Left hindlimb (tissue), 1 donor: ENCODE measurements around the gene GPR87.

Experiments
- DNase-seq: peaks from one replicate; pipeline ENCODE4 v3.0.0-alpha.2; 2018

Gene GPR87

DNA sequence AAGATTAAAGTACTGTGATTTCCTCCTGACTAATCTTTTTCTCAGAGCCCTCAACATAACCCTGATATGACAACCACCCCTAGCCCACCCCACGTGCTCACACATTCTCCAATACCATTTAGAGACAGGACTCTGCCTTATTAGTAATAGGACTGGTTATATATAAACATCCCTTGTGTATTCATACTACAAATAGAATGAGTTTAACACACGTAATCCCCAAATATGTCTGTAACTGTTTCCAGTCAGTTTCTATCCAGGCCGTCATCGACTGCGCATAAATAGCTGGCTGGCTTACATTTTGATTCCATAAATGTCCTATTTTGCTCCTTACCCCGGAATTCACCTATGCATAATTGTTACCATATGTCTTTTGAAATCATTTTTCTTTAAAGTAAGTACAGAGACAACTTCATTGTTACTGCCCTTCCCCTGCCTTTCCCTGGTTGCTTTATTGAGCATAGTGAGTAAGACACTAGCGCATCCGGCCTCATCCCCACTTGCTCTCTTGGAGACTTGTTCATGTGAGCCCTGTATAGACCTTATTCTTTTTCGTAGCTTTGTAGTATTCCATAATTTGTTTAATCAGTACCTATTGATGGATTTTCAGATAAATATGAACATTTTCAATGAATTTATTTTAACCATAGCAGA is 34.8 kb downstream of the GPR87 start:
- DNase-seq, result peak; percentile 50

DNA sequence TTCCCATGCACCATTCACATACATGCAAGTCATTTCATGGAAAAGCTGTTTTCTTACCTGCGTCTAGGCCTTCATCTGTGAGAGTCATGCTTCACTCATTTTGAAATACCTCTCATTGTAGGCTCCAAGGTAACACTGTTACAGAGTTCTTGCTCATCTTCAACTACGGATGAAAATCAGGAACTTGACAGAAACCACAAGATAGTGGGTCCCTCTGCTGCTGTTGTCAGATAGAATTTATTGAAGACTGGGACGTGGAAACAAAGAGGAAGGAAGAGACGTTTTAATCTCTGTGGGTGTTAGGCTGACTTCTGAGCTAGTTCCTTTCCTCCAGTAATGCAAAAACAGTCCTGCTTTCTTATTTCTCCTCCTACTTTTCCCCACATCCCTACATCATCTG is 38.4 kb downstream of the GPR87 start, which contains the start of gene P2RY14:
P2RY14 (minus strand) TSS at position 313 of the 400 bp plus-strand sequence. CDS start 64,226 bp downstream, outside the sequence.
- DNase-seq, result no peak

DNA sequence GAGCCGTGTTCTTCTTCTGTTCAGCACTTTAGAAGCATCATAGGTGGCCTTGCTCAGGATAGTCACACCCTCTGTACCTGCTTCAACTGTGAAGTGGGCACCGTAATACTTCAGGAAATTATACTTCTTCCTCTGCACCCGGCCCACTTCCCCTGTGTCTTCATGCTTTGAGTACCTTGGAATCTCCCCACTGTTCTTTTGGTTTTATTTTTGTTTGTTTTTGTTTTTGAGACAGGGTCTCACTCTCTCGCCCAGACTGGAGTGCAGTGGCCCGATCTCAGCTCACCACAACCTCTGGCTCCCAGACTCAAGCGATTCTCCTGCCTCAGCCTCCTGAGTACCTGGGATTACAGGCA is 40.0 kb downstream of the GPR87 start:
- DNase-seq, result no peak

DNA sequence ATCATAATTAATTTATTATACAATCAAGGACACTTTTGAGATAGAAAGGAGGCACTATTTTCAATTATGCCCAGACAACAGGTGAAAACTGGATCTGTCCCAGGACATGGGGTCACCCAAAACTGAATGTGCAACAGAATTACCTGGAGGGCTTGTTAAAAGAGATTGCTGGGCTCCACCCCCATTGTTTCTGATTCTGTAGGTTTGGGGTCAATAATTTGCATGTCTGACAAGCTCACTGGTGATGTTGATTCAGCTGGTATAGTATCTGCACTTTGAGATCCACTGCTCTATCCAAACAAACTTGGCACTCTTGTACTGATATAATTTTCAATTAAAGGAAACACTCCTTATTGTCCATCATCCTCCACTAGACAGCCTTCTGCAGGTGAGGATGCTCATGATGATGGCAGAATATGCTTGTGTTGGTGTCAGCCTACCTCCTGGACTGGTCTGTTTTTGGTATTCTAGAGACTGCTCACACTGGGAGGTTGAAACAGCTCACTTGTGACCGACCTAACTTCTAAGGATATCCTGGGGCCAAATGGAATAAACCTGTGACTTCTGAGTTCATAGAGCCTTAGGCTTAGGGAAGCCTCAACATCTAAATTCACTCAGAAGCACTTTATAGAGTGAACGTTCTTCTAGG is 40.5 kb downstream of the GPR87 start:
- no peak for DNase-seq

DNA sequence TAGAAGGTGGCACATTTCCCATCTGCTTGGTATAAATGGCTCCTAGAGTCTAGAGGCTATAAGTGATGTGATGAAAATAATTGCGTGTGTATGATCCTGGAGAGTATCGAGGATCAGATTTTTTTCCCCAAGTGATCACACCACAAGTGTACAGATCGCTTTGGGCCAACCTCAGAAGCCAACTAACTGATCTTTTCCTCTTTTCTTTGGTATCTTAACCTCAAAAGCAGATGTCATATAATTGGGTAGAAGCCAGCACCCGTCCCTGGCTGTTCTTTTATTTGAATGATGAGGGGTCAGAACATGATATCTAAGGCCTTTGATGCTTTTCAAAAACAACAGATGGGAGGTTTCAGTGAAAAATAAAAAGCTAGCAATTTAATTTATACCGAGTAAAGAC is 41.5 kb downstream of the GPR87 start:
- DNase-seq, result no peak

DNA sequence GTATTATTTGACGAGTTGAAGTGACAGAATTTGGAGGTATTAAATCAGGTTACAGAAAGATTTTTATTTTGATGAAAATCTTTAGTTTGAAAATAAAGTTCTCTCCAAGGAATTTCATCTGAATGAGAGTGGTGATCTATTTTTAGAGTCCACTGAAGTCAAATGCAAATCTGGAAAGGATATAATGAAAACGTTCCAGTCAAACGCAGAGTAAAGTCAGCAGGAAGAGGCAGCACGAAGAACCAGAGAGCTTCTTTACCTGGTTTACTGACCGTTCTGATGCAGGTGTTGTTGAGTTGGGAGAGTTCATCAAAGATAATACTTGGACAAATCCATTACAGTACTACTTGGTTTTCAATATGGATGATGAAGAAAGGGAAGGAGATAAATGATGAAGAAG is 47.0 kb downstream of the GPR87 start:
- DNase-seq, result no peak

DNA sequence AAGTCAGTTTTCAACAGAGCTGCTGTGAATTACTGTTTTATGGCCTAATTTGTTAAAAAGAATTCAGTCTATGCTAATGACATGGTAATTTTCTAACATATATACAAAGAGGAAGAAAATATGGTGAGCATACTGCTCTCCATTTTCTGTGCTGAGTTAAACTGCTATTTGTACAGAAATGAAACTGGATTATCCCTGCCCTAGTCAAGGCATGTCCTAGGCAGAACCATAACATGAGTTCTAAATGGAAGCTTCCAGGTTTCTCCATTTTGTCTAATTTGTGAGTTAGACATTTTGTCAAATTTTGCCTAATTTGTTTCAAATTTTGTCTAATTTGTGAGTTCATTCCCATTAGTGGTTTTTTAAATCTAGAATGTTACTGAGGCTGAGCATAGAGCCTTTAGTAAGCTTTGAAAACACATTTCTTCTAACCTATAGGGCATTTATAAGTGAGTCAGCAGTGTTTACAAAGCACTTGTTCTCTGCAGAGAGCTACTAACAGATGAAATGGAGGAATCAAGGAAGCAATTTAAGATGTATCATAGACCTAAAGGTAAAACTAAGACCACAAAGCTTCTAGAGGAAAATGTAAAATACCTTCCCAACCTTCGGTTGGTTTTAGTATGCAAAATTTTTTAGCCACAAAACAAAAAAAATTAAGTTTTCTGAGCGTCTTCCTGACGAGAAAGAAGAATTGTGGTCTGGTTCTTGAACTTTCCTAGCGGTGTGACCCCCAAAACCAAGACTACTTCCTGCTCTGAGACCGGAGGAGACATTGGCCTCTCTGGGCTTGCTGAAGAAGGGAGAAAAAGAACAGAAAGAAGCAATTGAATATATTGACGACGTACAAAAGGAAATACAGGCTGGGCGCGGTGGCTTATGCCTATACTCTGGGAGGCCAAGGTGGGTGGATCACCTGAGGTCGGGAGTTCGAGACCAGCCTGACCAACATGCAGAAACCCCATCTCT is 48.1 kb downstream of the GPR87 start:
- no peak for DNase-seq

DNA sequence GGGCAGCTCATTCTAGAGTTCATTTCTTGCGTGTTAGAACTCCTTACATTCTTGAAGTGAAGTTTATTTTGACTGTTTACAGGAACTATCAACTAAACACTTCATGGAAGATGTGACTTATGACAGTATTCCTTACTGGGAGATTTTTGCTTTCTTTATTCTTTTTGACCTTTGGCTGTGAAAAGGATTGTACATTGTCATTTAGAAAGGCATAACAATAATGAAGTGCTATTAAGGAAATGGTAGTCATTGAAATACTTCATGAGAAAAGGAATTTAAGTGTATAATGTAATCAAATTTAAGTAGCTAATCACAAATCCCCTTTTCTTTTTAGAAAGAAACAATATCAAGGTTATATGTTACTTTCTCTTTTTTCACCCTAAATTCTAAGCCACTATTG is 49.6 kb downstream of the GPR87 start:
- DNase-seq, result no peak

DNA sequence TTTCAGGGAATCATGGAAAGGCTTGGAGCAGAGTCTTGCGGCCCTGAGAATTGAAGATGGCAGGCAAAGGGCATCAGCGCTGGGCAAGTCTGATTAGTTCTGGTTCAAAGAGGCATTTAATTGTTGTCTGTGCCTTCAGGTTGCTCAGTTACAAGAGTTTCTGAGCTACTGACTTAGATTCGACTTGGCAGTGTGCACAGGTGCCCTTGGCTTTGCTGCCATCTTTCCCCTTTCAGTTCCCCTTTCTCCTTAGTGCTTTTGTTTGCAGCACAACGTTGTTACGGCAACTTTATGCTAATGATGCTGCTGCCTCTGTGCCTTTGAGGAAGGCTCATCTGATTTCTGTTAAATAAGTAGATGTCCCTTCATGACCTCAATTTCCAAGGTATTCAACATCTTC is 50.8 kb downstream of the GPR87 start:
- DNase-seq, result no peak

DNA sequence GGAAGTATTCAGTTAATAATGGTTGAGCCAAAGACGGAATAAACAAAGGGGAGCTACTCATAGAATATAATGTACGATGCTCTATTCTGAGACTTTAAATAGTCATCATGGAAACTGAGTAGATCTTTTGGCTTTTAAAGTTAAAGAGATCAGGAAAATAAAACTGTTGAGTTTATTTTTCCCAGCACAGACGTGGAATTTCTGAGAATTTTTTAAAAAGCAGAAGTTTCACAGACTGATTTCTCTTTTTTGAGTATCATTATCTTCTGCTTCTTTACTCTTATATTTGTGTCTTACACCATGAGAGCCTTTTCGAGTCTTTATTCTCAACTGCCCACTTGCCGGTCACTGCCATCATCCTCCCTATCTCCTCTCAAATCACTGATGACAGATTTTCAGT is 51.5 kb downstream of the GPR87 start:
- no peak for DNase-seq

DNA sequence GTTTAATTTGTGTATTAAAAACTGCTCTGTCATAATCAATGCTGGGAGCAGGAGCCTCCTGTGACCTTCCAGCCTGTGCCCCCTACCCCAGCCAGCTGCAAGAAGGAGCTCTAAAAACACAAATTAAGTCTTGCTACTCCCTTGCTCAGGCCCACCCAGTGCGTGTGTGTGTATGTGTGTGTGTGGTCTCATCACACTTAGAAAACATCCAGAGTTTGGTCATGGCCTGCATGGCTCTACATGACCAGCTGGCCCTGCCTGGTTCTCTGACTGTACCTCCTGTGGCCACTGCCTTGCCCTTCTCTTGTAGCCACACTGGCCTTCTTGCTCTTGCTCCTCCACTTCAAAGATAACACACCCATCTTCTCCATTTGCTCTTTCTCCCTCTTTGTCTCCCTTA is 52.0 kb downstream of the GPR87 start:
- no peak for DNase-seq

DNA sequence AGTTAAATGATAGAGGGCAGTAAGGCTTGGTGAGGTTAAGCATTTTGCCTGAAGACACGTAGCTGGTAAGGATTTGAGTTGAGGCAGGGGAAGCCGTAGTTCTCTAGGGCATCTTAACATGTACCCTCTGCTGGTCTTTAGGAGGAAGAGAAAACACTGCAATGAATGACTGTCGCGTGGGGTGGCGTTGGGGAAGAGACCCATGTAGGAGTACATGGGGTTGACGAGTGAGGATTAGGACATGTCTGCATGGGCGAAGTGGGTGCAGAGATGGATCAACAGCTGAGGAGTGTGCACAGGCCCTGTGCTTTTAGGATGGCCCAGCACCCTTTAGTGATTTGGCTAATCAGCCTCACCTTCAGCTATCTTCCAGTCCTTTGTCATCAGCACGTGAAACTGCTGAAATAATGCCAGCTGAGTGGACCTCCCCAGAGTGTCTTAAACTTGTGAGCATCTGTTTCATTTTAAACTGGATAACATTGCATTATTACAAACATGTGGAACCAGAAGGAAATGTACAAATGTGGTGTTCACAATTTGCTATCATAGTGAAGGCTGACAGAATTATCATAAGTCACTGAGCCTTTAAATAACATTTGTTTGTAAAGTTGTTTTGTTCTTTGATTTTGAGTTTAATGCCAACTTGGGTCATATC is 53.6 kb downstream of the GPR87 start:
- DNase-seq, result peak; percentile 32

DNA sequence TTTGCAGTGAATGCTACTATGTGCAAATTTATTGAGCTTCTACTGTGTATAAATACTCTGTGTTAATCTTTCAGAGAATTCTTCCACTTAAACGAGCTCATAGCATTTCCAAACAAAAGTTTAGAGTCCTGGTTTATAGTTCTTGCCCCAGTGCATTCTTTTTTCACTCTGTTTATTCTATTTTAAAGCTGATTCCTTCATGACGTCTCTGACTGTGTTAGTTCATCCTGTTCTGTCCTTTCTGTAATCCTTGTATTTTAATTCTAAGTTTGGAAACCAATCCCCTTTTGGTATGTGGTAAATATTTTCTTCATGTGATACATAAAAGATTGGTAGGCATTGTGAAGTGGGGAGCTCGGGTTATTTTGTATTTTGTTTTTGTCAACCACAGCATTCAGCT is 57.0 kb downstream of the GPR87 start:
- no peak for DNase-seq

DNA sequence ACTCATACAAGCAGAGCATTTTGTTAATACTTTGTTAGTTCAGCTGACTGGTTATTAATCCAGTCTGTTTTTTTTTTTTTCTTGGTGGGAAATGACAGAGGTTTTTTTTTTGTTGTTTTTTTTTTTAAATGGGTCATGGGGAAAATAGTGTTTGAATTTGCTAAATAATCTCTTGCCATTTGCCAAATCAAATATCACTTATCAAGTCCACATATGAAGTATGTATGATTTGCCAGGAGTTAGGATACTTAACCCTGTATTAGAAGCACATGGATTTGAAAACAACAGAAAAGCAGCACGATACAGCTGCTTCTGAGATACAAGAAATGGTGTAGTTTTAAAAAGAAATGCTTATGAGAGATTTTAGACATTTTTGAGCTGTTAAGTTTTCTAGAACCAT is 59.9 kb downstream of the GPR87 start:
- DNase-seq, result no peak

DNA sequence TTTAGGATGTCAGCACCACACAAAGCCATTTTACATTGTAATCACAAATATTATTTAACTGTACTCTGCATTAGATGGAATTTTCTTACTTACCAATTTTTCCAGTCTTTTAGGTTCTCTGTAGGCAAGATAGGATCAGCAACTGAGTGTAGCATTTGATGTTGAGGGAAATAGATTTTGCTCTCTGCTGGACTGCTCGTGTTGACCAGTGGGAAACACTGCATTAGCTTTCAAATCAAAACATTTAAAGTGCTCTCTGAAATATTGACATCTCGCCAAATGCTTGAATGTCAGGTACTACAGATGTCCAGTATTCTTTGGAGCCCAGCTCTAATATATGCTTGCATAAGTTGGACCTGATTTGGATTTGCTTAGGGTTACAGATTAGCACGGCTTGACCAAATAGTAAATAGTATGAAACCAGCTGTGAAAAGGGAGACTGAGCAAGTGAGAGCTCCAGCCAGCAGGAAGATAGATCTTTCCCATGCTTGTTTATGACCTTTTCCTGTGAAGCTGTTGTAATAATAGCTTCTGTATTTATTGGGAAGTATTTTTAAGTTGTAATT is 67.8 kb downstream of the GPR87 start:
- no peak for DNase-seq
